Left ventricle myocardium inferior (tissue), 1 donor: Measurements from ENCODE around the gene TCEA2. TPM values are rescaled to one million over a fixed set of nuclear protein-coding genes. Genes with fewer than 3 reads are reported as not detected.

Experiments
- DNase-seq: peaks from one replicate; pipeline ENCODE4 v3.0.0-alpha.2; 2020
- H3K27ac ChIP-seq: fragments of 200-600 bp; replicated peaks from 2 replicates; pipeline ENCODE4 v1.8.0; 2021
- H3K27me3 ChIP-seq: fragments of 200-600 bp; 2 replicates; pipeline ENCODE4 v1.8.0; 2021; ENCODE audit warnings: low read depth
- H3K36me3 ChIP-seq: fragments of 200-600 bp; 2 replicates; pipeline ENCODE4 v1.8.0; 2021
- H3K4me1 ChIP-seq: fragments of 200-600 bp; 2 replicates; pipeline ENCODE4 v1.8.0; 2021
- H3K4me3 ChIP-seq: fragments of 200-600 bp; 2 replicates; pipeline ENCODE4 v1.8.0; 2021; ENCODE audit warnings: mild to moderate bottlenecking, moderate library complexity
- H3K9me3 ChIP-seq: fragments of 200-600 bp; replicated peaks from 2 replicates; pipeline ENCODE4 v1.8.0; 2021
- CTCF ChIP-seq: fragments of 200-600 bp; IDR thresholded peaks from 2 replicates; pipeline ENCODE4 v1.8.0; 2021; ENCODE audit warnings: antibody characterized with exemption, mild to moderate bottlenecking, borderline replicate concordance
- intact Hi-C: fragments of 100-400 bp; cut with micrococcal nuclease; formaldehyde crosslinking; loops from one replicate; pipeline ENCODE4 v1.11.0; 2022
- total RNA-seq: library from RNA; stranded (reverse); fragmentation: NEBNext Ultra II Directional; extraction: Animal tissue kit (Norgen Biotek cat#: 25700); gene quantifications from one replicate; pipeline ENCODE4 v1.2.1, GENCODE V29; 2021
- donor health status: DM: no; HTN: yes; CAD: no; lungs with severe emphysema.

TCEA2 gene
- total RNA-seq, 1 donor from 2014 or later: 38.9 TPM

DNA sequence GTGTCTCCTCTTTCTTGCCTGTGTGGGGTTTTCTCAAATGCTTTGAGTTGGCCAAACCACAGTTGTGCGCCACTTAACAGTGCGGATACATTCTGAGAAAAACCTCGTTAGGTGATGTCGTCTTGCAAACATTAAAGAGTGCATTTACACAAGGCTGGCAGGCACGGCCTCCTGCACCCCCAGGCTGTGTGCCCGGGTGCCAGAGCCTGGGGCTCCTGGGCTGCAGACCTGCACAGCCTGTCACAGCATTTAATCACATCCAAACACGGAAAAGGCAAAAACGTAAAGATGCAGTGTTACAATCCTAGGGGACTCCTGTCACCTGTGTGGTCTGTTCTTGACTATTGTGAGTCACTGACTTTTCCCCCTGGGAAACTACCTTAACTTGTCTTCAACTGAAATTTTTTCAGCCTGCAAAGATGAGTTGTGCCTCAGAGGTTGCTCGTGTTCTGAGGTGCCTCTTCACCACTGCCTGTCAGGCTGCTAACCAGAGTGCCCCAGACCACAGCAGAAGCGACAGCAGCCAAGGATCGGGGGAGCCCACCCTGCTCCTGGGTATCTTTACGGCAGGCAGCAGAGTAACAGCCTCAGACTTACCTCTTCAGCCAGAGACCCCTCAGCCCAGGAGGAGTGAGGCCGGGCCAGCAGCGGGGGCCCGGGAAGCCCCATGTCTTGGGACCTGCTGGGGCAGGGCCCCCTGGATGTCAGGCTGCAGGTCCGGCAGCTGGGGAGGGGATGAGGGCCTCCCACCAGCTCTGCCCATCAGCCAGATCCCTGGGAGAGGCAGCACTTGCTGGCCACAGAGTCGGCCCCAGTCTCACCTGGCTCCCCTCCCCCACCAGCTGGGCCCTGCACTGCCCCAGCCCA is 27.7 kb upstream of the TCEA2 start:
- intact Hi-C loops: no loop called here
- no peak for TF ChIP-seq CTCF
- Histone ChIP-seq H3K27ac (no peak overlapping the region), H3K36me3 (peaks cover 47% of the 10 kb centered on the region), H3K9me3 (no peaks in the 10 kb centered on the region), H3K4me1 (peaks cover 42% of the 10 kb centered on the region), H3K4me3 (no peak overlapping the region), H3K27me3 (peaks cover 45% of the 10 kb centered on the region)
- DNase-seq: no peak

- no peak within 1 kb of the TSS for H3K4me3 ChIP-seq
- H3K9me3 ChIP-seq: no peaks in the 10 kb centered on the region
- peaks cover 52% of the 10 kb centered on the region for H3K27me3 ChIP-seq
- H3K36me3 ChIP-seq: peaks cover 40% of the 10 kb centered on the region
- H3K4me1 ChIP-seq: peaks cover 48% of the 10 kb centered on the region
- intact Hi-C loops: no loop called here
- DNase-seq: no peak
- no peak for TF ChIP-seq CTCF
- no peak within 1 kb of the TSS for H3K27ac ChIP-seq
Measured at GRCh38 chr20:64035933-64036345, 27.1 kb upstream of the TCEA2 start, which contains the start of gene C20orf204. Gene C20orf204 (plus strand): TSS chr20:64036182. CDS start chr20:64036324, 142 bp downstream.

GRCh38 chr20:64036346-64037198 is 26.4 kb upstream of the TCEA2 start:
- Histone ChIP-seq H3K4me3 (no peak overlapping the region), H3K9me3 (no peaks in the 10 kb centered on the region), H3K27me3 (peaks cover 58% of the 10 kb centered on the region), H3K36me3 (peaks cover 37% of the 10 kb centered on the region), H3K27ac (no peak overlapping the region), H3K4me1 (peaks cover 55% of the 10 kb centered on the region)
- TF ChIP-seq CTCF: no peak
- intact Hi-C loops: no loop called here
- DNase-seq: no peak

DNA sequence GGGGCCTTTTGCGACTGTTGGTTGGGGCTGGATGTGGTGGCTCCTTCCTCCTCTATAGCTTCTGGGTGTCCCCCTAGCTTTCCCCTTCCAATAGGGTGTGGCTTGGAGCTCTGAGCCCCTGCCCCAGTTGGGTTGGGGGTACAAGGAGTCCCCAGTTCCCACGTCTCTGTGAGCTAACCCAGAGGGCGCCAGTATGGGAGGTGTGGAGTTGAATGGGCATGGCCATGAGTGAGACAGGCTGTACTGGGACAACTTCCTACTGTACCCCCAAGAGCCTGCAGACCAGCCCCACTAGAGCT is 25.9 kb upstream of the TCEA2 start:
- peaks cover 60% of the 10 kb centered on the region for H3K4me1 ChIP-seq
- H3K4me3 ChIP-seq: no peak overlapping the region
- intact Hi-C loops: no loop called here
- no peak for TF ChIP-seq CTCF
- H3K27ac ChIP-seq: no peak overlapping the region
- H3K36me3 ChIP-seq: peaks cover 32% of the 10 kb centered on the region
- no peak for DNase-seq
- H3K9me3 ChIP-seq: no peaks in the 10 kb centered on the region
- peaks cover 64% of the 10 kb centered on the region for H3K27me3 ChIP-seq

DNA sequence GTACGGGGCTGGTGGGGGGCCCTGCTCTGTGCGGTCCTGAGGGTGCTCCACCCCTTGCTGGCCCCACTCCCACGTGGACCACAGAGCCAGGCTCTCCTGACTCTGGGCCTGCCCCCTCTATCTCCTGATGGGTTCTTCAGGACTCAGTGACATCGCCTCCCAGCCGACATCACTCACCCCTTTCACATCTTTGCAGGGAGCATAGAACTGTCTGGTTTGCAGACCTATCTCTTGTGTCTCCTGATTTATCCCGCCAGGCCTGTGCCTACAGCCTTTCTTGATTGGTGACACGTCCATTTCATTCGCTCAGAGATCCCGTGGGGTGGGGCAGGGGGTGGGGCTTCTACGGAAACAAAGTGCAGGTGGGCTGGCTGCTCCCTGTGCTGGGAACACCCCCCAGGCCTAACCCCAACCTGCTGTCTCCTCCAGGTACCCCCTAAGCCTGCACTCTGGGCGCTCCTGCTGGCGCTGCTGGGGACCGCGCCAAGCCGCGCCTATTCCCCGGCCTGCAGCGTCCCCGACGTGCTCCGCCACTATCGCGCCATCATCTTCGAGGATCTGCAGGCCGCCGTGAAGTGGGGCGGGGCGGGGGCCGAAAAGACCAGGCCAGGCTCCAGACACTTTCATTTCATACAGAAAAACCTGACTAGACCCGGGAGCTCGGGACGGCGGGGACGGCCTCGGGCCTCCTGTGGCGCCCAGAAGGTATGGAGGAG is 25.3 kb upstream of the TCEA2 start:
- peaks cover 27% of the 10 kb centered on the region for H3K36me3 ChIP-seq
- peak overlapping the region; percentile 69 for H3K4me3 ChIP-seq
- no peaks in the 10 kb centered on the region for H3K9me3 ChIP-seq
- peaks cover 64% of the 10 kb centered on the region for H3K4me1 ChIP-seq
- DNase-seq: no peak
- TF ChIP-seq CTCF: no peak
- H3K27ac ChIP-seq: peak overlapping the region; percentile 89
- intact Hi-C loops: no loop called here
- peaks cover 68% of the 10 kb centered on the region for H3K27me3 ChIP-seq
